Liver (tissue), 9 donors: ENCODE results near the gene PIGL. TPM values are rescaled to one million over a fixed set of nuclear protein-coding genes. Genes with fewer than 3 reads are reported as not detected.

ENCODE experiments used
- DNase-seq: peaks from one replicate; pipeline ENCODE4 v3.0.0-alpha.2; 2017; ENCODE audit warnings: low spot score
- H3K27ac ChIP-seq, 2 donors: one replicate each; pipeline ENCODE4 v1.7.0; 2013; ENCODE audit warnings: inconsistent platforms in 2 of 2, low read length in 2 of 2, control low read depth in 1 of 2, low read depth in 1 of 2, mild to moderate bottlenecking in 1 of 2
- H3K27me3 ChIP-seq, 4 donors: one replicate each; pipeline versions ENCODE4 v1.6.1 to v1.7.0; 2013; ENCODE audit warnings: low read length in 3 of 4, inconsistent platforms in 1 of 4, mild to moderate bottlenecking in 1 of 4, moderate library complexity in 1 of 4; ENCODE audit not compliant: control insufficient read depth in 4 of 4, insufficient read depth in 4 of 4
- H3K36me3 ChIP-seq, 4 donors: one replicate each; pipeline versions ENCODE4 v1.6.1 to v1.7.0; 2013; ENCODE audit warnings: low read length in 3 of 4, mild to moderate bottlenecking in 3 of 4, low read depth in 1 of 4, moderate library complexity in 1 of 4; ENCODE audit not compliant: control insufficient read depth in 4 of 4, insufficient read depth in 3 of 4
- H3K4me1 ChIP-seq, 4 donors: one replicate each; pipeline versions ENCODE4 v1.6.1 to v1.7.0; 2013; ENCODE audit warnings: low read length in 3 of 4, mild to moderate bottlenecking in 3 of 4, moderate library complexity in 1 of 4; ENCODE audit not compliant: control insufficient read depth in 4 of 4, insufficient read depth in 4 of 4
- H3K4me3 ChIP-seq, 3 donors: one replicate each; pipeline versions ENCODE4 v1.6.1 to v1.7.0; 2013; ENCODE audit warnings: low read length in 3 of 3, control low read depth in 1 of 3, low read depth in 1 of 3, mild to moderate bottlenecking in 1 of 3
- H3K9ac ChIP-seq, 2 donors: one replicate each; pipeline ENCODE4 v1.7.0; 2013; ENCODE audit warnings: low read length in 2 of 2, mild to moderate bottlenecking in 2 of 2, moderate library complexity in 2 of 2, control low read depth in 1 of 2, low read depth in 1 of 2
- H3K9me3 ChIP-seq, 4 donors: one replicate each; pipeline versions ENCODE4 v1.6.1 to v1.7.0; 2013; ENCODE audit warnings: low read length in 3 of 4; ENCODE audit not compliant: control insufficient read depth in 4 of 4
- ATF3 ChIP-seq: IDR thresholded peaks from 2 replicates; pipeline ENCODE4 v1.6.1; 2016; ENCODE audit warnings: antibody characterized with exemption
- EGR1 ChIP-seq, 2 donors: IDR thresholded peaks; 2 replicates each; pipeline ENCODE4 v1.6.1; 2016 to 2018; ENCODE audit warnings: antibody characterized with exemption in 2 of 2, low read depth in 2 of 2
- FOXA1 ChIP-seq: IDR thresholded peaks from 2 replicates; pipeline ENCODE4 v1.6.1; 2016; ENCODE audit warnings: antibody characterized with exemption
- FOXA2 ChIP-seq: IDR thresholded peaks from 2 replicates; pipeline ENCODE4 v1.6.1; 2016; ENCODE audit warnings: antibody characterized with exemption
- GABPA ChIP-seq, 2 donors: IDR thresholded peaks in 1 of 2; conservative IDR thresholded peaks in 1 of 2; 2 replicates each; pipeline ENCODE4 v1.6.1; 2016; ENCODE audit warnings: antibody characterized with exemption in 2 of 2, mild to moderate bottlenecking in 1 of 2, moderate library complexity in 1 of 2
- HNF4A ChIP-seq, 2 donors: conservative IDR thresholded peaks; 2 replicates each; pipeline ENCODE4 v1.6.1; 2016; ENCODE audit warnings: antibody characterized with exemption in 2 of 2, mild to moderate bottlenecking in 2 of 2
- HNF4G ChIP-seq: IDR thresholded peaks from 2 replicates; pipeline ENCODE4 v1.6.1; 2016; ENCODE audit warnings: antibody characterized with exemption
- JUND ChIP-seq, 2 donors: IDR thresholded peaks; 2 replicates each; pipeline ENCODE4 v1.6.1; 2016; ENCODE audit warnings: antibody characterized with exemption in 2 of 2
- MAX ChIP-seq: IDR thresholded peaks from 2 replicates; pipeline ENCODE4 v1.6.1; 2016; ENCODE audit warnings: antibody characterized with exemption
- NR2F2 ChIP-seq: IDR thresholded peaks from 2 replicates; pipeline ENCODE4 v1.6.1; 2016; ENCODE audit warnings: antibody characterized with exemption
- RAD21 ChIP-seq, 2 donors: IDR thresholded peaks; 2 replicates each; pipeline ENCODE4 v1.6.1; 2016; ENCODE audit warnings: antibody characterized with exemption in 2 of 2, mild to moderate bottlenecking in 2 of 2
- REST ChIP-seq: IDR thresholded peaks from 2 replicates; pipeline ENCODE4 v1.6.1; 2016; ENCODE audit warnings: antibody characterized with exemption, mild to moderate bottlenecking
- RXRA ChIP-seq, 2 donors: IDR thresholded peaks; 2 replicates each; pipeline ENCODE4 v1.6.1; 2017 to 2018; ENCODE audit warnings: antibody characterized with exemption in 2 of 2, mild to moderate bottlenecking in 1 of 2
- SP1 ChIP-seq: IDR thresholded peaks from 2 replicates; pipeline ENCODE4 v1.6.1; 2018; ENCODE audit warnings: antibody characterized with exemption, mild to moderate bottlenecking
- TAF1 ChIP-seq: conservative IDR thresholded peaks from 2 replicates; pipeline ENCODE4 v1.6.1; 2016; ENCODE audit warnings: antibody characterized with exemption, mild to moderate bottlenecking
- YY1 ChIP-seq: IDR thresholded peaks from 2 replicates; pipeline ENCODE4 v1.6.1; 2016; ENCODE audit warnings: antibody characterized with exemption, mild to moderate bottlenecking
- WGBS: extraction: QIAGEN DNeasy Blood & Tissue Kit; methylation state at CpG from one replicate; pipeline ENCODE4 v1.1.7; 2013; 5-methylcytosine and 5-hydroxymethylcytosine counted together
- polyA plus RNA-seq, 2 donors: library from polyadenylated mRNA; stranded (reverse) in 1 of 2; unstranded in 1 of 2; fragments of 200-250 nt in 1 of 2; fragments of >200 nt in 1 of 2; fragmentation: Nextera tagmentation in 1 of 2; extraction: Ambion mirVana in 1 of 2; gene quantifications; one replicate each; pipeline versions ENCODE4 v1.2.1 to v1.2.3, GENCODE V29; 2013 to 2015
- total RNA-seq, 2 donors: library from RNA; depleted of rRNA; stranded (reverse); fragments of >200 nt; gene quantifications; one replicate each; pipeline ENCODE4 v1.2.3, GENCODE V29; 2014
- TF ChIP-seq, protein P1 (sequence below): fragments of 150-350 bp; IDR thresholded peaks from 2 replicates; pipeline ENCODE4 v1.5.1; 2017; ENCODE audit warnings: improper control_type of control experiment, low read depth, low read length; ENCODE audit not compliant: missing input control
- TF ChIP-seq, protein P2 (sequence below): IDR thresholded peaks from 2 replicates; pipeline ENCODE4 v1.6.1; 2016; ENCODE audit warnings: antibody characterized with exemption
- donor health status: healthy.
- donor health status: healthy.
- donor health status: healthy.
- donor health status: healthy.
- donor health status: healthy.

PIGL gene
- total and polyA plus RNA-seq, 4 donors: 6.7 to 34.7 (median 14.7) TPM

DNA sequence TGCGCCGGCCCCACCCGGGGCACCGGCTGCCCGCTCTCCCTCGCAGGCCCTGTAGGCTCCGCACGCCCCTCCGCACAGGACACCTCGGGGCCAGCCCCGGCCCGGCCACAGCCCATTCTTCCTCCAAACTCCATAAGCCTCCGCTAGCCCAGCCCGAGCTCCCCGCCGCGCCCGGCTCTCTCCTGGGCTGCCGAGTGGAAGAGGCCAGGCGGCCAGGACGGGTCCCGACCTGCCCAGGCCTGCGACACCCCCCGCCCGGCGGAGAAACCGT lies 2.1 kb upstream of the PIGL start:
- no peaks in the 10 kb centered on the region for H3K36me3 ChIP-seq

More for the DNA sequence above, 2.1 kb upstream of the PIGL start:
- H3K9ac ChIP-seq: peak overlapping the region; percentile 80 to 83
- H3K27ac ChIP-seq: peak overlapping the region; percentile 88 to 94
- WGBS: under 1% methylated on average over 27 of the region's 27 CpGs
- H3K9me3 ChIP-seq: no peaks in the 10 kb centered on the region
- TF ChIP-seq, protein P1, sequence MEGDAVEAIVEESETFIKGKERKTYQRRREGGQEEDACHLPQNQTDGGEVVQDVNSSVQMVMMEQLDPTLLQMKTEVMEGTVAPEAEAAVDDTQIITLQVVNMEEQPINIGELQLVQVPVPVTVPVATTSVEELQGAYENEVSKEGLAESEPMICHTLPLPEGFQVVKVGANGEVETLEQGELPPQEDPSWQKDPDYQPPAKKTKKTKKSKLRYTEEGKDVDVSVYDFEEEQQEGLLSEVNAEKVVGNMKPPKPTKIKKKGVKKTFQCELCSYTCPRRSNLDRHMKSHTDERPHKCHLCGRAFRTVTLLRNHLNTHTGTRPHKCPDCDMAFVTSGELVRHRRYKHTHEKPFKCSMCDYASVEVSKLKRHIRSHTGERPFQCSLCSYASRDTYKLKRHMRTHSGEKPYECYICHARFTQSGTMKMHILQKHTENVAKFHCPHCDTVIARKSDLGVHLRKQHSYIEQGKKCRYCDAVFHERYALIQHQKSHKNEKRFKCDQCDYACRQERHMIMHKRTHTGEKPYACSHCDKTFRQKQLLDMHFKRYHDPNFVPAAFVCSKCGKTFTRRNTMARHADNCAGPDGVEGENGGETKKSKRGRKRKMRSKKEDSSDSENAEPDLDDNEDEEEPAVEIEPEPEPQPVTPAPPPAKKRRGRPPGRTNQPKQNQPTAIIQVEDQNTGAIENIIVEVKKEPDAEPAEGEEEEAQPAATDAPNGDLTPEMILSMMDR: no peak
- TF ChIP-seq NR2F2 (no peak), RXRA (IDR thresholded peaks at IDR 0.05) (no peak), EGR1 (IDR thresholded peaks at IDR 0.05; ENCODE audit: low read depth in 2 of 2) (no peak), JUND (IDR thresholded peaks at IDR 0.05) (no peak), MAX (no peak), FOXA2 (no peak), FOXA1 (no peak), HNF4G (no peak), HNF4A (conservative IDR thresholded peaks at IDR 0.05) (no peak), ATF3 (no peak), TAF1 (no peak), YY1 (no peak), REST (no peak), GABPA (IDR thresholded peaks at IDR 0.05 in 1 of 2, conservative IDR thresholded peaks at IDR 0.05 in 1 of 2) (no peak), RAD21 (IDR thresholded peaks at IDR 0.05) (no peak), SP1 (no peak)
- TF ChIP-seq, protein P2, sequence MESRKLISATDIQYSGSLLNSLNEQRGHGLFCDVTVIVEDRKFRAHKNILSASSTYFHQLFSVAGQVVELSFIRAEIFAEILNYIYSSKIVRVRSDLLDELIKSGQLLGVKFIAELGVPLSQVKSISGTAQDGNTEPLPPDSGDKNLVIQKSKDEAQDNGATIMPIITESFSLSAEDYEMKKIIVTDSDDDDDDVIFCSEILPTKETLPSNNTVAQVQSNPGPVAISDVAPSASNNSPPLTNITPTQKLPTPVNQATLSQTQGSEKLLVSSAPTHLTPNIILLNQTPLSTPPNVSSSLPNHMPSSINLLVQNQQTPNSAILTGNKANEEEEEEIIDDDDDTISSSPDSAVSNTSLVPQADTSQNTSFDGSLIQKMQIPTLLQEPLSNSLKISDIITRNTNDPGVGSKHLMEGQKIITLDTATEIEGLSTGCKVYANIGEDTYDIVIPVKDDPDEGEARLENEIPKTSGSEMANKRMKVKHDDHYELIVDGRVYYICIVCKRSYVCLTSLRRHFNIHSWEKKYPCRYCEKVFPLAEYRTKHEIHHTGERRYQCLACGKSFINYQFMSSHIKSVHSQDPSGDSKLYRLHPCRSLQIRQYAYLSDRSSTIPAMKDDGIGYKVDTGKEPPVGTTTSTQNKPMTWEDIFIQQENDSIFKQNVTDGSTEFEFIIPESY: no peak
- no peak for DNase-seq
- H3K4me1 ChIP-seq: peaks cover 9 to 33% (median 21%) of the 10 kb centered on the region in 4 donors
- H3K4me3 ChIP-seq: peak overlapping the region; percentile 79 to 100 (median 89)
- H3K27me3 ChIP-seq: no peaks in the 10 kb centered on the region
